GM19238 (cell line): ENCODE measurements around the gene MAML2.
A peak's percentile ranks its signal among the peaks of the same experiment; 100 is the strongest.
"Not testable (repeated sequence)": the region's sequence is repeated elsewhere in the genome, so short reads cannot be mapped to it uniquely, and the experiment has no call there.

Experiments used
- DNase-seq: peaks from one replicate; pipeline ENCODE4 v3.0.0; 2011; ENCODE audit warnings: low spot score; ENCODE audit not compliant: insufficient read length

The MAML2 gene

DNA sequence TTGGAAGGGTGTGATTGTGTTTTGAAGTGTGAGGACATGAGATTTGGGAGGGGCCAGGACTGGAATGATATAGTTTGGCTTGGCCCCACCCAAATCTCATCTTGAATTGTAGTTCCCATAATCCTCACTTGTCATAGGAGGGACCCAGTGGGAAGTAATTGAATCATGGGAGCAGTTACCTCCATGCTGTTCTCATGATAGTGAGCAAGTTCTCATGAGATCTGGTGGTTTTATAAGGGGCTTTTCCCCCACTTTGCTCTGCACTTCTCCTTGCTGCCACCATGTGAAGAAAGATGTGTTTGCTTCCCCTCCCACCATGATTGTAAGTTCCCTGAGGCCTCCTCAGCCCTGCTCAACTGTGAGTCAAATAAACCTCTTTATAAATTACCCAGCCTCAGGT, 71.6 kb downstream of the MAML2 start:
- DNase-seq = not testable (repeated sequence)

DNA sequence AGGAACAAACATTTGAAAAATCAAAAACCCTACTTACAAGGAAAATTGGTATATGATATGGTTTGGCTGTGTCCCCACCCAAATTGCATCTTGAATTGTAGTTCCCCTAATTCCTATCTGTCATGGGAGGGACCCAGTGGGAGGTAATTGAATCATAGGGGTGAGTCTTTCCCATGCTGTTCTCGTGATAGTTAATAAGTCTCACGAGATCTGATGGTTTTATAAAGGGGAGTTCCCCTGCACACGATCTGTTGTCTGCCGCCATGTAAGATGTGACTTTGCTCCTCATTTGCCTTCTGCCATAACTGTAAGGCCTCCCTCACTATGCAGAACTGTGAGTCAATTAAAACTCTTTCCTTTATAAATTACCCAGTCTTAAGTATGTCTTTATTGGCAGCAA, 74.5 kb downstream of the MAML2 start:
- not testable (repeated sequence) for DNase-seq

DNA sequence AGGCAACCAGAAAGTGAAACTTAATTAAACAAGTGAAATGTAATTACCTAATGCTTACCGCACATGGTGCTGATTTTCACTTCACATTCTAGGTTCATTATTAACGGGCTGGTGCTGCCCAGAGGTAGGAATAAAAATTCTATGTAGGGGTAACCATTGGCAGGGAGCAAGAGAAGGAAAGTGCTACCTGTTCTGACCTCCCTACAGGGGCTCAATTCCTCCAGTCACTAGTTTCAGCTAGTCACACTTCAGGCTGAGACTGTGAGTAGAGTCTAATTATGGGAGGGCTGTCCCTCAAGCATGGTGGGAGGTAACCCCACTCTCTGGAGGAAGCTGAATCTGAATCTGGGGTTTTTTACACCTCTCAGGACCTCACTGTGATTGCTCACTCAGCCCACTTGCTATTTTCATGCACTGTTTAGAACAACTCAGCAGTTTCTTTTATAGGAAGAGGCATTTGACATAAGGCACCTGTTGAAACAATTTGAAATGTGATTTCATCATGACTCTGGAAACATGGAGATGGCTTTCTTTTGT, 75.4 kb downstream of the MAML2 start:
- DNase-seq = peak; percentile 47

DNA sequence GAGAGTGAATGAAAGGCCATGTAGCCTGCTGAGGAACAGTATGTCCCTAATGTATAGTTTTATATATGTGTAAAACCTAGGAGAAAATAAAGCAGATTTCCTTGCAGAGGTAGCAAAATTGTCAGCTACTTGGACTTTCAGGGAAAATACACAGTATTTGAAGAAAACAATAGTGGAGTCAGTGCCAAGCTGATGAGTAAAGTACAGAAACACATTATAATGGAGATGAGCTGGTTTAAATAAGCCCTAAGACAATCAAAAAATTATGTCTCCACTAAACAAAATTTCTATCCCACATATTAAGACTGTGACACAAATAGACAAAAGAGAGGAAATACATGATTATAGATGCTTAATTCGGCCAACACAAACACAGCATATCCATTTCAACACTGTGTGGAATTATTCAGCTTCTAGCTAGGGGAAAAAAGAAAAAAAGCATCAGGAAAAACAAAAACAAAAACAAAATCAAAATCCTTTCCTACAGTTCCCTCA, 75.9 kb downstream of the MAML2 start:
- DNase-seq = no peak

DNA sequence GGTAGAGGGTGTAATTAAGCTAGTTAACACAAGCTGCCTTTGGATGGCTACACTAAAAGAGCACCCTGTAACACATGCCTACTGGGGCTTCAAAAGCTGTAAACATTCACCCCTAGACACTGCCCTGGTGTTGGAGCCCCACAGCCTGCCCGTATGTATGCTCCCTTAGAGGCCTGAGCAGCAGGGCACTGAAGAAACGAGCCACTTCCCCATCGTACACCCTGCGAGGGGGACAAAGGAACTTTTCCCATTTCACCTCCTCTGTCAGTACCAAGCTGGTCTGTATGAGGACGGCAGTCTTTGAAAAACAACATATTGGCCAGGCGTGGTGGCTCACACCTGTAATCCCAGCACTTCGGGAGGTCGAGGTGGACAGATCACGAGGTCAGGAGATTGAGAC, 77.0 kb downstream of the MAML2 start:
- DNase-seq = no peak

DNA sequence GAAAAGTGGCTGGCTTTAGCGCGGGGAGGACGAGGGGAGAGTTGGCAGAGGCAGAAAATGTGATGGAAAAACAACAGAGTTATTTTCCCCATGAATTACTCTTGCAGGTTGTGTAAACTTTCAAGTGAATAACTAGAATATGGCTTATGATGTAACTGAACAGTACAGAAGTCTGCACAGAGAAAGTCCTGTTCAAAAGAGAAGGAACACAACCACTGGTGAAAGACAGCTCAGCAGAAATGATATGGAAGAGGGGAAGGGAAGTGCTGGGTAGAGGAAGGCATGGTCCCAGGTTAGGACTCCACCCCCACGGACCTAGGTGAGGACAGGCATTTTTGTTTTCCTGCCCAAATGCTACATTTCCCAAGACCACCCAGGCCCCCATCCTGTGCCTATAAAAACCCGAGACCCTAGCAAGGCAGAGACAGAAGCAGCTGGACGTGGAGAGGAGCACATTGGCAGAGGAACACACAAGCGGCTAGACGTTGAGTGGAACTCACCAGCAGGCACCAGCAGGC, 77.7 kb downstream of the MAML2 start:
- no peak for DNase-seq

DNA sequence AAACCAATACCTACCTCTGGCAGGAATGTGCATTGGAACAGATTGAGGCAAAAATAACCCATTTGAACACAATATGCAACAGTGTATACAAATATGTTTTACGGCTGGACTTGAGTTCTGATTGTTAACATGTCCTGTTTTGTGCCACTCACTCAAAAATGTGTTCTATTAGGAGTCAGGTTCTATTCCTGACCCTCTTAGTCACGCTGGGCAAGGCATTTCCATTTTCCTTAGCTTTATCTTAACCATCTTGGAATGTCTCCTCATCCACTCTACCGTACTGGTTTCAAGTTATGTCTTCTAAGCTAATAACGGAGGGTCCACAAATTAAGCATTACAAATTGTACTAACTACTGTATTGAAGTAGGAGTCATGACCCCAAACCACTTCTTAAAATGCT, 78.6 kb downstream of the MAML2 start:
- DNase-seq = no peak

DNA sequence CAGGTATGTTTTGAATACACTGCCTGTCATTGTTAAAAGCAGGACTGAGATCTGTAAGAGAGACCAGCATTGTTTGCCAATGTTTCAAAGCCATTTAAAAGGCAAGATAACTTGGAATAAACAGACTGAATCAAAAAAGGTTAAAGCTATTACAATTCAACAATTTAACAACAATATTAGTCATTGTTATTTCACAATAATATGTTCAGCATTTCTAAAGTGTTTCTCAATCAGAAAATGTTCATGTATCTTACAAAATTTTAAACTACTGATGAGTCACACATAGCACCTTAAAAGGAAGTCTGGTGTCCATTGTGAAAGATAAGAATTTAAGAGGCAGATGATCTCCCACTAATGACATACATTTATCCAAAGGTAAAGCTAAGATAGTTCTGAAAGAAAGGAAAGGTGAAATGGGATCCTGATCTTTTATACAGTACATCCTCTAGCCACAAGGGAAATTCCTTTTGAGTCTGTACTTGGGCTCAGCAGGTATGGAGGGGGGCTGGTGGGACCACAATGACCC, 79.7 kb downstream of the MAML2 start:
- DNase-seq = no peak

DNA sequence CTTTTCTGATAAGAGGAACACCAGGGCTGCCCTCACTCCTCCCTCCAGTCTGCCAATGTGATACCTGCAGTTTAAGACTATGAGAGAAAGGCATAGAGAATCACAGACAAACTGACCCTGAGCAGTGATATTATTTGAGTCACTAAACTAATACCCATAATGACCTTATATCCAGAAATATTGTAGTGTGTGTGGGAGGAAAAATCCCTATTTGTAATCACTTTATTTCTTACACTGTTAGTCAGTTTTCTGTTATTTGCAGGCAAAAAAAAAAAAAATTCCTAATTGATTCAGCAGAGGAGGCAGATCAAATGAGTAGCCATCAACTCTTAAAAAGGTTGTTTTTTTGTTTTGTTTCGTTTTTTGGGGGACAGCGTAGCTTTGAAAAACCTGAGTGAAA, 82.5 kb downstream of the MAML2 start:
- no peak for DNase-seq

DNA sequence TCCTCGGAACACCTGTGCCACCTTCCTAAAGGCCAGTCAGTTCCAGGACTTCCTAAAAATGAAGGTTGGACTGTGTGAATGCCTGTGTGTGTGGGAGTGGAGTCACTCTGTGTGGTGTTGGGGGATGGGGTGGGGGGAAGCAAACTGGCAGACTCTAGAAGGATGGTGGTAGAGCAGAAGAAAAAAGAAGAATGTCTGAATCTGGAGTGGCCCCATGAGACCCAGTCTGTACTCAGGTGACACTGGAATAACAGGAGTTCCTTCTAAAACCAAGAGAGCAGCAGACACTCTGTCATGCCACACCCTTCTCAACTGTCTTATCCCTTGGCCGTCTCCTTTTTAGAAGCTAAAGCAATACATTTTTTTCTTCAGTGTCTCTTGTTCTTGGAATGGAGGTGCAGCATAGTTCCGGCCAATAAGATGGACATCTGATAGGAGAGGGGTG, 82.9 kb downstream of the MAML2 start:
- DNase-seq = no peak

DNA sequence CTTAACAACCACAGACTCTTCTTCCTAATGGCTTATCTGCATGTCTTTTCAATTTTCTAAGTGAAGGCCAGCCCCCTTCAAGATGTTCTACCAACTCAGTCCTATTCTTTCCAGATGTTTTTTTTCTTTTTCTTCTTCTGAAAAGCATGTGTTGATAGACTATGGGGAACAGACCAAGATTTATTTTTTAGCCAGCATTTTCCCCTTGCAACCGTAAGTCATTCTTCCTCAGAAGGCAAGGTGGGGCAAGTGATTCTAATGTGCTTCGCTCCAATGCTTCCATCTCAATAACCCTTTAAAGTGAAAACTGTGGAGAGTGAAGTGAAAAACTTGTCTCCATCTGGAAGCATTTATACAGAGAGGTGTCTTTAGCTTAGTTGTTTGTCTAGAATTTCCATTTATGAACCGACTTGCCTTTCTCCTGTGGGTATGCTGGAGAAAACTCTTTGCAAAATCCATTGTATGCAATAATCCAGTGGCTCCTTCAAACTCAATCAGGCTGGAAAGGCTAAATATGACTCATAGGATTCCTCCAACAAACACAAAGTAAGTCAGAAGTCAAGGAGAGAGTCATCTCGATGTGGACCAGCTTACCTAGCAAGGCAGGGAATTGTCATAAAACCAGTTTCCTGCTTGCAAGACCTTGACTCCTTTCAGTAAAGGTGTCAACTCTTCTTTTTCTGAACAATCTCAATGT, 83.7 kb downstream of the MAML2 start:
- DNase-seq = no peak

DNA sequence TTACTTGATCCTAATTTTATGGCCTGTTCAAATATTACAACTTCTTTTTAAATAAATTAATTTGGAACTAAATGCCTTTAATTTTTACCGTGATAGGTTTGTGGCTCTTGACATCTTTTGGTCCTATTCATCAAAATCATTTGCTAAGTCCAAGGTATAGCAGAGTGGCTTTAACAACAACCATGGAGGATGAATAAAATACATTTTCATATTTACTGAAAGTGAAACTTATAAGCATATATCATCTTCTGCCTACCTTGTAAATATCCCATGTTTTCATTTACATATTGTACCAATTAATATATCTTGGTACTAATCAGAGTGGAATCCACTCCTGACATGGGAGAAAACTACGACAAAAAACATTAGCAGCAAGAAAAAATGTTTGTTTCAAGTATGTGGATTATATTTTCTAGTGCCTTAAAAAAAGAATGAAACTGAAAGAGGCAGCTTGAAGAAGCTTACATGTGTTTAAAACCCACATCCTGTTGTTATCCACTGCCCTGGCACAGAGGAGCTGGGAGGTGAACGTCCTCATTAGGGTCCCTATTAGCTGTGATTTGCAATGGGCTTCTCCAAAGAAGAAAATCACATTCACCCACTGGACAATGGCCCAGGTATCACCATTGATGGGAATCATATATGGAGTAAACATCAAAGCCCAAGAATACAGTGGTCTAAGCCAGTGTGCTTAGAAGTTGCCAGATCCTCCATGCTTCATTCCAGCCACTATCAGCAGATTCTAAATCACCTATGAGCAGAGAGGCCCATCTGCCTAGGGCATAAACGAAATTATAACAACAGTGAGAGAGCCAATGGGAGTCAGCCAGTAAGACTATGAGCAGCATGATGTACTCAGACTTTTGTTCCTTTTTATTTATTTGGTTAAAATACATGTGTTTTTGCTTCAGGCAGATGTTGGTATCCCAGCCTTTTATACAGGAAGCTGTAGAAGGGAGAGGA, 84.7 kb downstream of the MAML2 start:
- peak; percentile 36 for DNase-seq

DNA sequence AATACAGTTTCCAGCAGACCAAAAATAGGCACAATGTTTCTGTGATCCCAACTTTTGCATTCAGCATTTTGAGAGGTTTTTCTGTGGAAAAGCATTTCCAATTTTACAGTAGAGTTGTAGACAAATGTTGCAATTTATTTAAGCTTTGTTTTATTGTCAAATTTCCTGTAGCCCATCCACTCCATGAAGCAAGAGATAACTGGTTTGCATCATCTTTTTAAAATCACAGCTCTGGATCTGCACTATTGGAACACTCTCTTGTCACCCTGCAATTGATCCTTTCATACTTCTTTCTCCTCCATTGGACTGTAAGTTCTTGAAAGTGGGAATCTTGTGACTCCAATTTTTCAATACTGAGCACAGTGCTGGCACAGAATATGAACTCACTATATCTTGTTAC, 86.0 kb downstream of the MAML2 start:
- no peak for DNase-seq

DNA sequence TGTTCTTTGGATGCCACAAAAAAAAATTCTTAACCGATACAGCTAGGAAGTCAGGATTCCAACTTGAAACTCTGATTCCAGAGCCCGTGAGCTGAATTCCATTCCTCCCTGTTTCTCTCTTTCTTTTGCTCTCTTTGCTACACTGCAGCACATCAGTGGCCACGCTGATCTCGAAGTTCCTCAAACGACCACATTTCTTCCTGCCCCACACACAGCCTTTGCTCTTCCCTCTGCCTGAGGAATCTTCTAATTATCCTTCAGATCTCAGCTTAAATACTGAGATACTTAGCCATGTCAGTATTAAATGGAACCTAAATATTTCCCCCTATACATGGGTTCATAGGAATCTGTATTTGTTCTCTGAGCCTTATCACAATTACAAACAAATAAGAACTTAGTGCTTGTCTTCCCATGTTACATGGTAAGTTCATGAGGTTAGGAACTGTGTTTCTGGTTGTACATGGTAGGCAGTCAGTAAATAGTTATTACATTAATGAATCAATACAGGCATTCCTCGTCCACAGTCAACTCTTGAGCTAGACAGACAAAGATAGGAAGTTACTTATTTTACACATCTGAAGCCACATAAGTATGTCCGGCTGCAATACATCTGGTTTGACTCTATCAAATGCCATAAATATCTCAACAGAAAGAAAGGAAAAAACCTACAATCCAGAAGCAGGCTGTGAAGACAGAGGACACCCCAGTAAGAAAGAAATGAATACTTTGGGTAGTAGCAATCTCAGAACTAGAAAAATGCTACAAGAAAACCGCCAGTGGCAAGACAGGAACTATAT, 86.6 kb downstream of the MAML2 start:
- DNase-seq = no peak

DNA sequence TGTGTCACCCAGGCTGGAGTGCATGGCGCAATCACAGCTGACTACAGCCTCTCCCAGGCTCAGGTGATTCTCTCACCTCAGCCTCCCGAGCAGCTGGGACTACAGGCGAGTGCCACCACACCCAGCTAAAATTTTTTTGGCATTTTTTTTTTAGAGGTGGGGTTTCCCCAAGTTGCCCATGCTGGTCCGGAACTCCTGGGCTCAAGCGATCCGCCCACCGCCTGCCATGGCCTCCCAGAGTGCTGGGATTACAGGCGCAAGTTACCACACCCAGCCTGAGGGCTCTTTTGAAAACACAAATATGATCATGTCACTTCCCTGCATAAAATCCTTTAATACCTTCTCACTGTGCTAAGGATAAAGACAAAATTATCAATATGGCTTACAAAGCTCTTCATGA, 88.1 kb downstream of the MAML2 start:
- no peak for DNase-seq

DNA sequence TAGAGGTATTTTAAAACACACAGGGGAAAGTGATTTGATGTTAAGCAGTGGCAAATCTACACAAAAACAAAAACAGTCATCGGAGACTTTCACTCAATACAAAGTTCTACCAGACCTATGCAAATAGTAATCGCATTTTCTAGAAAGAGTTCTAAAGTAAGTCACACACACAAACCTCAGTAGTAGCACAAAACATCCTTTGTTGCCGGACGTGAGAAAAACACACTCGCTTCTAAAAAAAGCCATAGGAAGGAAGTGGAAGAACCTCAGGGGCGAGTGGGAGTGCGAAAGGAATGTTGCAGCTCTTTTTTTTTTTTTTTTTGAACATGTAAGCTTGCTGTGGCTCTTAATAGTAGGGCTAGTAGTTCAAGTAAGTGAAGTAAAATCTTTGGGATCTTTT, 88.9 kb downstream of the MAML2 start:
- DNase-seq = no peak

DNA sequence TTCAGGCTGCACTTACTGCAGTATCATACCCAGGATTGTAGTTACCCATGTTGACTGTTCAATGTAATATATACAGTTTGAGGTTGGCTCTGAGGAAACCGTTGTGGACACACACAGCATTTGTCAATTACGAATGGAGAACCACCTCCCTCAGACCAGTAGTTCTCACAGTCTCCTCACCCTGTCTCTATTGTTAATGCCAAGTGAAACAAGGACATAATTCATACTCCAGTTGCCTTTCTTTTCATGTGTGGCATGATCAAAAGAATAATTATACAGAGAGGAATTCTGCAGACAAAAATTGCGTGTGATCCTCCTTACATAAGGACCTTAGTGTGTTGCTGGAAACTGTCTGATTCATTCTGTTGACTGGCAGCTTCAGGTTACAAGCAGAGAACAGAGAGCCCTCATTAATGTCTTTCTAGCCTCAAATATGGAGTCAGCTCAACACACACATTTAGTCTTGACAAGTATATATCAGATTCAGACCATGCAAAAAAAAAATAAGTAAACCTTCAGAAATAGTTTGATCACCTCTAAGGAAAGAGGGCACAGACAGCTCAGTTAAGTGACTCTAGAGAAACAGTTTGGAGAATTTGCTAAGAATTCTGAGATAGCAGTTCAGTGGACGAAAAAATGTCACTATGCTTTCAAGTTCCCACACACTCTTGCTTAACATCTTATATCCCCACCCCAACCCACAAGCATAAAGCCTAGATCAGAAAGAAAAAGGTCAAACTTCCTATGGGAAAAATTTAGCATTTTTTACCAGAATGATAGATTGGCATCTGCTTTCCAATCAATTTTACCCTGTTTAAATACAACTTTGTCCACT, 96.1 kb downstream of the MAML2 start:
- no peak for DNase-seq

DNA sequence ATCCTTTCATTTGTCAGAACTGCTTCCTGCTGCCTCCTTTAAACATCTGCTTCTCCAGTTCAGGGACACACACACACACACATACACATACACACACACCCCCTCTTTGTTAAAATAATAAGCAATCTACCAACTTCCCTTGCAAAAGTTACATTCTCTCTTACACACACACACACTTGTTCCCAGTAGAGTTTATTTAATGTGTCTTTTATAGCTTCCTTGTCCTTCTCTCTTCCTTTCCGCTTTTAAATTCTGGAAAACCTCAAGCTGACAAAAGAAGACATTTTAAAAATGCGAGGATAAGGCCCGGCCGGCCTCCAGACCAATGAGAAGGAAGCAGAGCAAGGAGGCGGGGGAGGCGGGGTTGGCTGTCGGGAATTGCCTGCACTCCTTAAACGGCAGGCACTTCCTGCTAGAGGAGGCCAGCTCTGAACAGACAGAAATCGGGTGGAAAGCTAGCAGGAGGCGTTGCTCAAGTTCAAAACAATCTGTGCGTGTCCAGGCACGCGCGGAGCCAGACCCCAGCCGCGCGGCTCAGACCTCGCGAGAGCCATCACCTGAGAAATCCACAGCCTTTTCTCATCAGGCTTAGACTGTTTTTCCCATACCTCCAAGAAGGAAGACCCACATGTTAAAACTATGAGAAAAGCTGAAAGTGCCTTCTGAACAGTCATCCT, 99.9 kb downstream of the MAML2 start:
- DNase-seq = peak; percentile 63

DNA sequence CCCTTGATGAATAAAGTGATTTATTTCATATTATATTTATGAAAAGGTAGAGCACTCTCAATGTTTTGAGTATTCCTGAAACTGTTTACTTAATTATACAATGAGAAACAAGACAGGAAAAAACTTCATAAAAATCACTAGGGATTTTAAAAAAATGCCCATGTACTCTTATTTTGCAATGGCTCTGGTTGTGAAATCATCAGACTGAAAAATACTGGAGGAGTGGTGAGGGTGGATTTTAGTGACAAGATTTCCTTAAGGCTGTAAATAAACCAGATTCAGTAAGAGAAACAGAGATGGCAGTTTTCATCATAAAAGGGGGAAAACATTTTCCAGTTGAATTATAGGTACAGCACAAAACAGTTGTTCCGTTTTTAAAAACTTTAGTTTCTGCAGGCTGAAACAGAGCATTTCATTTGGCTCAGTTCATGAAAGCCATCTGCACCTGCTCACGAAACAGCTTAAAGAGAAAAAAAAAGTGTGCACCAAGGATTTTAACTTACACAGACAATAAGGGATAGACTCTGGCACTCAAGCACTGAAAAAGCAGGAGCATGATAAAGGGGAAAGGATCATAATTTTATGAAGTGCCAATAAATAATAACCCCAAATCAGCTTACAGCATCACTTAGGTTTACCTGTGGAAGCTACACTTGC, 100.7 kb downstream of the MAML2 start:
- DNase-seq = no peak
